Measurements from ENCODE around the gene MEGF11.

The MEGF11 gene

GRCh38 chr15:65926899-65927298 is 326.7 kb downstream of the MEGF11 start:
- DNase-seq: no peak

DNA sequence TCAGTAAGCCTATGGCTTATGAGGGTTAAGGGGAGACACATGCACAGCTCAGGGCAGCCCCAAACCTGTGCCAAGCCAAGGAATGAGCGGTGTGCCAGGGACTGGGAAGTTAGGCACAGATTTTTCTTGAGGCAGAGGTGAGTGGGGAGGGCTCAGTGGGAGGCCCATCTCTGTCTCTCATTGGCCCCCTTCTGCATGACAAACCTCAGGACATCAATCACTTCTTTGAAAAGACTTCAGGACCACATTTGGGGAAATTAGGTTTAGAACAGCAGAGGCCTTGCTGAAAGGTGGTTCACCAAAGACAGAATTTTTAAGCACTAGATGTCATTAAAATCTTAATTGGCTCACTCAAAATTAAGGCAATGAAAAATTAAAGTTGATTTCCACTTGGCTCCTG is 327.1 kb downstream of the MEGF11 start:
- DNase-seq: no peak

DNA sequence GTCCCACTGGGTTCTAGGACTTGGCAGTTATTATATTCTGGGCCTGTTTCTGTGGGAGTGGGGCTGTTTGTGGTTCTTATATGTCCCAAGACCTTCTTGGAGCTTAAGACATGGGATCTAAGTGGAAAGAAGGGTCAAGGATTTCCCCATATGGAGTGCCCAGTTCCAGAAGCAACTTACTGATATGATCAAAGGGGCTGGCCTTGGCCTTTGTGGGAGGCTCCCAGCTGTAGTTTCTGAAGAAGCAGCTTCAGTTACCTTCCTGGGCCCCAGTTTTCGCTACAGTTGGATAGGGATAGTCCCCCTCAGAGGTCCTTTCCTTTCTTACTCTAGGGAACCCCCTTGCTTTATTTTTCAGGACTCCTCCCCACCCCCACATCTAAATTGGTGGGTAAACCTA is 328.2 kb downstream of the MEGF11 start:
- DNase-seq: no peak

GRCh38 chr15:65924004-65924403 is 329.5 kb downstream of the MEGF11 start:
- DNase-seq: no peak

- no peak for DNase-seq
These were observed 330.3 kb downstream of the MEGF11 start for GRCh38 chr15:65923264-65923663.

GRCh38 chr15:65922621-65923020 is 330.9 kb downstream of the MEGF11 start:
- no peak for DNase-seq

DNA sequence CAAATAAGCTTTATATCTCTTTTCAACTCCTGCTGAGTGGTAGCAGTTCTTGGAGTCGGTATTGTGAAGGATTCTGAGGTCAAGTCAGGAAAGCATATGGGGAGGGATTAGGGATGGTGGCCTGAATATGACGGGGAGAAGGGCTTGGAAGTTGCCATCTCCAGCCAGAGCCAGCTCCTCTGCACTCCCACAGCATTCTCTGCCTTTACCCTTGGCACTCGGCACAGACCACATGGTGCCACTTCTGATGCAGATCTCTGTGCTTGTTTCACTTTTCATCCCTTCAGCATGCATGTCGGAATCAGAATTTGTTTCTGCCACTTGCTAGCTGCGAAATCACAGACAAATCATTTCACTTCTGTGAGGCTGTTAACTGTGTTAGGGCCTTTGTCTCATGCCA is 331.8 kb downstream of the MEGF11 start:
- no peak for DNase-seq

GRCh38 chr15:65920825-65921309 is 332.7 kb downstream of the MEGF11 start:
- DNase-seq: no peak

DNA sequence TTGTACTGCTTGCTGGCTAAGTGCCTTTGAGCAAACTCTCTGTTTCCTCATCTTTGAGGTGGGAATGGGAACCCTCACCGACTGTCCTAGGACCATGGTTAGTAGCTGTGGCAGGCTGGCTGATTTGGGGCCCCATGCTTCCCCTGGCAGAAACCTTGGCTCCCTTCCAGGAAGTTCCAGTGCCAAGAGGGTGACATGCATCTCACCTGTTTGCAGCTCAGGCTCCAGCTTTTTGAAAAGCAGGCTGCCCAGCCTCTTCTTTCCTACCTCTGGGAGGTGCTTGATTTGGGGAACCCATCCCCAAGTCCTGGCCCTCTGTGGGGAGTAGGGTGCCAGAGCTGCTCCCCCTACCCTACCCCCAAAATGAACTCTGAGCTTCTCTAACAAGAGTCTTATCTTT is 333.4 kb downstream of the MEGF11 start:
- DNase-seq: no peak

DNA sequence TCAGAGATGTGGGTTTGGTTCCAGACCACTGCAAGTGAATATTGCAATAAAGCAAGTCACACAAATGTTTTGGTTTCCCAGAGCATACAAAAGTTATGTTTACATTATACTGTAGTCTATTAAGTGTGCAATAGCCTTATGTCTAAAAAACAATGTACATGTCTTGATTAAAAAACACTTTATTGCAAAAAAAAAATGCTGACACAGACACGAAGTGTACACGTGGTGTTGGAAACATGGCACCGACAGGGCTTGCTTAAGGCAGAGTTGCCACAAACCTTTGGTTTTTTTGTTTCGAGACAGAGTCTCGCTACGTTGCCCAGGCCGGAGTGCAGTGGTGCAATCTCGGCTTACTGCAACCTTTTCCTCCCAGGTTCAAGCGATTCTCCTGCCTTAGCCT is 334.2 kb downstream of the MEGF11 start:
- DNase-seq: no peak

- DNase-seq: no peak
These were observed 334.6 kb downstream of the MEGF11 start for GRCh38 chr15:65918945-65919344.

DNA sequence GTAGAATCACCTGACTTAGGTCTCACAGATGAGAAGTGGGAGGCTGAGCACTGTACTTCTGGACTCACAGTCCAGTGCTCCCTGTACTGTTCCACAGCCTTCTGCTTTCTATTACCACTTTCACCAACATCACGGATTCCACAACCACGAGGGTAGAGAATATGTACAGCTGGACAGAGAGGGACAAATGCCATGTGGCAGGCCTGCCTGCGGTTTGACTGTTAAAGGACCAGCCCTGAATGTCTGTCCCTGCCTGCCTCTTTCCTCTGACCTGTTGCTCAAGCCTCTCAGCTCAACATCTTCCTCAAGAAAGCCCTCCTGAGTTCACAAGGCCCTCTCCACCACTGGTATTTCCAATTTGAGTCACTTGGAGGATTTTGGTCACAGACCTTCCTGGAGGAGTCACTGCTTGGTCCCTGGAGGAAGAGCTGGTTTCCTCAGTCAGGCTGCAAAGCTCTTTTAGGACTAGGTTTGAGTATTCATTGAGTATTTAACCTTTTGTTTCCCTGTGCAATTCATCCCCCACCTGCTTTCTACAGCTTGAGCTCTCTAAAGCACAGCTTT is 335.1 kb downstream of the MEGF11 start:
- DNase-seq: no peak

DNA sequence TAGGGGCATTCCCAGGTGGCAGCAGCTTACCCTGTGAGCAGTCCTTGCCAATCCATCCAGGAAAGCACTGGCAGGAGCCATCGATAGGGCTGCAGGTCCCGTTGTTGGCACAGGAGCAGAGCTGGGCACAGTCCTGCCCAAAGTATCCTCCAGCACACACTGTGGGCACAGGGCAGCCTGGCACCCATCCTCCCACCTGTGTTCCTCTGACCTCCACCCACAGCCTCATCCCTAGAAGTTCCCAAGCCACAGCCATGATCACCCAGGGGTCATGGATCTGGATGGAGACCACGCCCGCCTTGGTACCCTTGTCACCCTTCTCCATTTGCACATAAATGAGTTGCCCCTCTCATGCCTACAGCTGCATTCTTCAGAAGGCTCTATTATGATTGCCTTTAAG is 335.6 kb downstream of the MEGF11 start:
- no peak for DNase-seq

DNA sequence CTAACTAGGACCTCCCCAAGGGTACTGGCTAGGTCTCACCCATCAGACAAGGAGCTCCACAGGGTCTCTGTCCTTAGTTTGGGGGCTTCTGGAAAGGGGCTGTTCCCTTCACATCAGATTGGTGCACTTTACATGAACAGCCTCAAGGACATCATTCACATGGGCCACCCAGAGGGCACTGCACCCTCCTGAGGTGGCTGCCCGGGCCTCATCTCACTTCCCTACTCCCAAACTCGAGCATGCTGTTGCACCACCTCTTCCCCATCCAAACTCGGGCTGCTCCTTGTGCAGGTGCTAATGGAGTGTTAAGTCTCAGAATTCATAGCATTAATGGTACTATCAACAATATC is 336.2 kb downstream of the MEGF11 start:
- no peak for DNase-seq

DNA sequence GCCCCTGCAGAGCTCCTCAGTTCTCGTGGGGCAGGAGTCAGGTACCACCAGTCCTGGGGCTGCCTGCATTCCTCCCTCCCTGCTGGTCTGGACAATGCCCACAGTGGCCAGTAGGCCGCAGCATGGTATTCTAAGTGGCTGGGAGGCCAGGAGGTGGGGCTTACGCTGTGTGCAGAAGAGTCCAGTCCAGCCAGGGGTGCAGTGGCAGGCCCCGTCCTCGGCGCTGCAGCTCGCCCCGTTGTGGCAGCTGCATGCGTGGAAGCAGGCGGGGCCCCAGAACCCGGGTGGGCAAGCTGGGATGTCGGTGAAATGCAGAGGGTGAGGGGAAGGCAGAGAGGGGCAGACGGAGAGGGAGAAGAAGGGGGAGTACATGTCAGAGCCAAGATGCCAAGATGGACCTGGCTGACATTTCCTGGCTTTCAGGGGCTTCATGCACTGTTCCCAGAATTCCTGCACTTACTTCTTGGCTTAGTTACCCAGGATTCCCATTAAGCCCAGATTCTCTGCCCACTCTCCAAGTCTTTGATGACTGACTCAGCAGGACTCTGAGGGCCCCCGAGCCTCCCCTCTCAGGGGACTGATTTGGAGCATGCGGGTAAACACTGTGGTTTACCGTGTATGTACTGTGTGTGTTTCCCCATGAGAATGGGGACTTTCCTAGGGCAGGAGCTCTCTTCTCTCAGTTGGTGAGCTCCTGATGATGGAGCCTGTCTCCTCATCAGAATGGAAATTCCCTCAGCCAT is 336.7 kb downstream of the MEGF11 start:
- DNase-seq: no peak

GRCh38 chr15:65916041-65916663 is 337.4 kb downstream of the MEGF11 start:
- DNase-seq: no peak

DNA sequence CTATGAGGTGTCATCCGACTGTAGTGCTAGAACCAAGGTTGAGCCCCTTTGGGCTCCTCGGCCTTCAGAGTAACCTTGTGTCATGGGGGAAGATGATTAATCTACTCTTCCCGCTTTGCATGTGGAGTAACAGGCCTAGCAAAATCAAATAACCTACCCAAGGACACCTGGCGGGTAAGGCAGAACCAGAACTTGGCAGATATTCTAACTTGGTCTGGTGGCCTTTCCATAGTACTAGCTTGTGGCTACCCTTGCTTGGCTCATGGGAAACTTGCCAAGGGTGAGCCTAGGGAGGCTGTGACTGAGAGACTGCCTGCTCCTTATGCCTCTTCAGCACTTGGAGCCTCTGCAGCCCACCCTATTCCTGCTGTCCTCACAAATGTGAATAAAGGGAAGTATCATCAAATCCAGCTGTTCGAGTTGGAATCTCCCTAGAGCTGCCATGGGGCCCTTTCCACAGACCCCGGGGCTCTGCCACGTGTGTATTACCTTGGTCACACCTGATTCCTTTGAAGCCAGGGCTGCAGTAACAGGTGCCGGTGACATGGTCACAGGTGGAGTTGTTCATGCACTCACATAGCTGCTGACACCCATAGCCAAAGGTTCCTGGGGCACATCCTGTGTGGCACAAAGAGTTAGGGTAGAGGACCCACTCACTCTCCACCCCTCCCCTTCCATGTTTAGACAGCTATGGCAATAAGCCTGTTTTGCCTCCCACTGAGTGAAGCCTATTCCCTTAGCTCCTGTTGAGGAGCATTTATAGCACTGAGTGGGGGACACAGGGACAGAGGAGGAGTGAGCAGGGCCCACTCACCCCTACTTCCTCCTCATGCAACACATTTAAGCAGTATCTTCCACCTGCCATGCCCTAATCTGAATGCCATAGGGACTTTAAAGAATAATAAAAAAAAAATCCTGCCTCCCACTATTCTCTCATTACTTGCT is 338.3 kb downstream of the MEGF11 start:
- no peak for DNase-seq

GRCh38 chr15:65914386-65914785 is 339.2 kb downstream of the MEGF11 start:
- DNase-seq: no peak

DNA sequence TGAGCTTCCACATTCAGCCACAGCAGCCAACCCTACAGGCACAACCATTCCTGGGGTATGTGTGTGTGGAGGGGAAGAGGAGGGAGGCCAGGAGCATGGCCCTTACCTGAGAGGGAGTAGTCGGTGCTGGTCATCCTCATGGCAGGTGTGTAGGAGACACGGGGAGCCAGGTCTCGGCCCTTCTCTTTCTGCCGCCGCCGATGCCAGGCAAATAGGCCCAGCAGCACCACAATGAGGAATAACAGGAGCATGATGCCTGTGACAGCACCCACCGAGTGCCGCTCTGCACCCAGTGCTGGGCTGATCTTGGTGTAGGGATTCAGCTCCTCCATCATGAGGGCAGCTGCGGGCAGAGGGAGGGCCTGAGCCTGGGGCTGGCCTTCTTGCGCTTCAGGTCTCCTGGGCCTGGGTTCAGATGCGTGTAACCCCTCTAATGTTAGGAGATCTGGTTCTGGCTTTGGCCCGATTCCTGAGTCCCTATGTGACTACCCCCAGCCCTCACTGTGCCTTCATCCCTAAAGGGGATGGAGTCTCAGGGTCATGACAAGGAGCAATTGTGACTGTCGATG is 339.8 kb downstream of the MEGF11 start:
- DNase-seq: no peak

GRCh38 chr15:65912235-65912634 is 341.3 kb downstream of the MEGF11 start:
- DNase-seq: no peak

DNA sequence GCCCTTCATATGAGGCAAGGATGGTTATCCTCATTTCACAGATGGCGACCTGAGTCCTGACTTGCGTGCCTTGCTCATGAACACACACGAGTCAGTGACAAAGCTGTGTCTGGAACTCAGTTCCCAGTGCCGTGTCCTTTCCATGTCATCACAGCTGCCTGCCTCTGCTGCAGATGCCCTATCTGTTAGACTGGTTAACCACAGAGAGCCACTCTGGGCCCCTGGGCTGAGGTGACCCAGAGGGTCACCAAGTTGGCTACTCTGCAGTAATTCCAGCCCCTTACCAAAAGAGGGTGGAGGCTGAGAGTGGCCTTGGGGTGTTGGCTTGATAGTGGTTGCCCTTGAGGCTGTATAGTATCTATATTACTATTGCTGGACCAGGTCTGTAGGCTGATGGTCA is 343.2 kb downstream of the MEGF11 start:
- DNase-seq: no peak

DNA sequence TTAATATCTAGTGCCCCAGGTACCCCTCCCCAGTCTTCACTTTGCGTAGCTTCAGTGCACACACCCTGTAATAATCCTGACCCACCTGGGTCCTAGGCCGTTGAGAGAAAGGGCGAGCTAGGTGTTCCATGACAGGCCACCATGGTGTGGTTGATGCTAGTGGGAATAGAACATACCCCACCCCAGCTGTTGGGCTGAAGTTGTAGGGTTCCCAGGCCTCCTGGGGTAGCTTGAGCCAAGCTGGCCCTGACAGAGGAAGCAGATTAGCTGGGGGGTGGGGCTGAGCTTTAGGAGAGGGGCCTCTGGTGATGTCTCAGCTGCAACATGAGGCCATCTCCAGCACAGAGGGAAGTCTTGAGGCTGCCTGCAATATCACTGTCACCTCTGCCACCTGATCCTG is 343.7 kb downstream of the MEGF11 start:
- DNase-seq: no peak

GRCh38 chr15:65908876-65909275 is 344.7 kb downstream of the MEGF11 start:
- no peak for DNase-seq

Measured in CD4-positive, alpha-beta T cell treated with Interleukin-17A for 4 hours (primary cell).